Fibroblast of pulmonary artery (primary cell): ENCODE results near the gene TMCC3.
"Not testable (repeated sequence)": the region's sequence is repeated elsewhere in the genome, so short reads cannot be mapped to it uniquely, and the experiment has no call there.

Experiments
- DNase-seq: peaks from one replicate; pipeline ENCODE4 v3.0.0-alpha.2; 2010; ENCODE audit warnings: low read depth
- H3K4me3 ChIP-seq: replicated peaks from 2 replicates; pipeline ENCODE4 v1.5.1; 2011; ENCODE audit warnings: low read depth, mild to moderate bottlenecking, control low read depth, low read length, moderate library complexity
- TF ChIP-seq, protein P1 (sequence below): IDR thresholded peaks from 2 replicates; pipeline ENCODE4 v1.5.1; 2011; ENCODE audit warnings: mild to moderate bottlenecking, control low read depth, low read length, inconsistent platforms; ENCODE audit errors: missing control alignments

Gene TMCC3

DNA sequence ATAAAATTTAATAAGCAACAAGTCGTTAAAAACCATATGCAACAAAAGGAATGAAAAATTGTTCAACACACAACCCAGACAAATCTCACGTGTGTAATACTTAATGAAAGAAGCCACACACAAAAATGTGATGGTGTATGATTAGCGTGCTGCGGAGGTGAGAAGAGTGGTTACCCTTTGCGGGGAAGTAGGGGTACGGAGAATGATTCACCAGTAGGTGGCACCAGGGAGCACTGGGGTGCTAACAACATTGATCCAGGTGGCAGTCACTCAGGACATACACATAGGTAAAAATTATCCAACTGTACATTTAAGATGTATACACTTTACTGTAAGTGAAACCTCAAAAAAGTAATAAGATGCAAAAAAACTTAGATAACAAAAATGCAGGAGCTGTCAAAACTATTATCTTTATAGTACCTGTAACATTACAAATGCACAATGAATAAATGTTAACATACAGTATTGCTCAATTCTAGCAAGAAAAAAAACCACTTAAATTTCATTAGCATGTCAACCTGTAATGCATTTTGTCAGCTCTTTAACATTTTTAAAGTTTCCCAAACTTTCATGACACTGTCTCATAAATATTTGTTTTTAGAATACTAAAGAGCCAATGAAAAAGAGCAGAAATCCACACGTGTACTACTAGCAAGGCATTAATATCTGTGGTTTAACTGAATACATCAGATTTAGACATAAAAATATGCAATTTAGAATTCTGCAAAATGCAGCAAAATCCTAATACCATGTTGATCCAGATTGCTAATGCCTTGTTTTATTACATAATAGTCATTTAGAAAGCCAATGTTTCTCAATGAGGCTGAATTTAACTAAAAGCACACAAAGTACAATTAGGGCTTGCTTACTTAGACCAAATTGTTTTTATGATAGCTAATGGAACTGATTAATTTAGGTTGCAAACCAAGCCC lies 46.7 kb downstream of the TMCC3 start:
- TF ChIP-seq, protein P1, sequence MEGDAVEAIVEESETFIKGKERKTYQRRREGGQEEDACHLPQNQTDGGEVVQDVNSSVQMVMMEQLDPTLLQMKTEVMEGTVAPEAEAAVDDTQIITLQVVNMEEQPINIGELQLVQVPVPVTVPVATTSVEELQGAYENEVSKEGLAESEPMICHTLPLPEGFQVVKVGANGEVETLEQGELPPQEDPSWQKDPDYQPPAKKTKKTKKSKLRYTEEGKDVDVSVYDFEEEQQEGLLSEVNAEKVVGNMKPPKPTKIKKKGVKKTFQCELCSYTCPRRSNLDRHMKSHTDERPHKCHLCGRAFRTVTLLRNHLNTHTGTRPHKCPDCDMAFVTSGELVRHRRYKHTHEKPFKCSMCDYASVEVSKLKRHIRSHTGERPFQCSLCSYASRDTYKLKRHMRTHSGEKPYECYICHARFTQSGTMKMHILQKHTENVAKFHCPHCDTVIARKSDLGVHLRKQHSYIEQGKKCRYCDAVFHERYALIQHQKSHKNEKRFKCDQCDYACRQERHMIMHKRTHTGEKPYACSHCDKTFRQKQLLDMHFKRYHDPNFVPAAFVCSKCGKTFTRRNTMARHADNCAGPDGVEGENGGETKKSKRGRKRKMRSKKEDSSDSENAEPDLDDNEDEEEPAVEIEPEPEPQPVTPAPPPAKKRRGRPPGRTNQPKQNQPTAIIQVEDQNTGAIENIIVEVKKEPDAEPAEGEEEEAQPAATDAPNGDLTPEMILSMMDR, result peak; percentile 68
- DNase-seq, result peak; percentile 11
- H3K4me3 ChIP-seq, result no peak overlapping the region

DNA sequence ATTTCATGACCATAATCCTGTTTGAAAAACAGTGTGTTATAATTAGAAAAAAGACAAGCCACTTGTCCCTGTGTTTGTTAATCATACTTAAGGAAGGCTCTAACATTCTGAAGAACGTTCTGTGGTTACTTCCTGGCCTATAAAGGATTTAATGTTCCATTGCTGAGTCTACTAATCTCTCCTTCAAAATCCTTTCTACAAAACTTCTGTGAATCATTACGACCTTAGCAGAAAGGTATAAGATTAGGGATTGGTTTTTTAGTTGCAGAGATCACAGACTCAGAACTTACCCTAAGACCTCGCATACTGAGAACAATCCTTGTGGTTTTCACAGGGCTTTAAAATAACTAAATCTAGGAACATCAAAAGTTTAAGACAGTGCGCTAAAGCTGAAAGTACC lies 48.3 kb downstream of the TMCC3 start:
- TF ChIP-seq, protein P1, result no peak
- H3K4me3 ChIP-seq, result no peak overlapping the region
- DNase-seq, result no peak

DNA sequence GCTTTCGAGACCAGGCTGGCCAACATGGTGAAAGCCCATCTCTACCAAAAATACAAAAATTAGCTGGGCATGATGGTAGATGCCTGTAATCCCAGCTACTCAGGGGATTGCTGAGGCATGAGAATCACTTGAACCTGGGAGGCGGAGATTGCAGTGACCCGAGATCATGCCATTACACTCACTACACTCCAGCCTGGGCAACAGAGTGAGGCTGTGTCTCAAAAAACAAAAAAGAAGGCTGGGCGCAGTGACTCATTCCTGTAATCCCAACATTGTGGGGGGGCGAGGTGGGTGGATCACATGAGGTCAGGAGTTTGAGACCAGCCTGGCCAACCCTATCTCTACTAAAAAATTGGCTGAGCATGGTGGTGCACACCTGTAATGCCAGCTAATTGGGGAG lies 49.0 kb downstream of the TMCC3 start:
- not testable (repeated sequence) for DNase-seq, H3K4me3 ChIP-seq

DNA sequence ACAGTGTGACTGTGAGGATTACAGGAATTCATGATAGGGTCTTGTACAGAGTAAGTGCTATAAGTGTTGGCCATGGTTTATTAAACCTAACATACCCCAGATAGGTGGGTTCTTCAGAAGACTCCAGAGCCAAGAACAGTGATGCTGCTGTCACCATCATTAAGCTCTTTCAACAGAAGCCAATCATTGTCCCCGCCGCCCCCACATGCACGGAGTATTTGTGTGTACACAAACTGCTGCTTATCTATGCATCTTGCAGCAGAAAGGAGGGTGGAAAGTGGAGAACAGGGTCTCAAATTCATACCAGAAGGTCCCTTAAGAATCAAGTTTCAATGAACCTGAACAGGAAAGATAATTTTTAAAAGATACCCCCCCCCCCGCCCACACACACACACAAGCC lies 51.2 kb downstream of the TMCC3 start:
- no peak overlapping the region for H3K4me3 ChIP-seq
- no peak for DNase-seq
- TF ChIP-seq, protein P1, result no peak

DNA sequence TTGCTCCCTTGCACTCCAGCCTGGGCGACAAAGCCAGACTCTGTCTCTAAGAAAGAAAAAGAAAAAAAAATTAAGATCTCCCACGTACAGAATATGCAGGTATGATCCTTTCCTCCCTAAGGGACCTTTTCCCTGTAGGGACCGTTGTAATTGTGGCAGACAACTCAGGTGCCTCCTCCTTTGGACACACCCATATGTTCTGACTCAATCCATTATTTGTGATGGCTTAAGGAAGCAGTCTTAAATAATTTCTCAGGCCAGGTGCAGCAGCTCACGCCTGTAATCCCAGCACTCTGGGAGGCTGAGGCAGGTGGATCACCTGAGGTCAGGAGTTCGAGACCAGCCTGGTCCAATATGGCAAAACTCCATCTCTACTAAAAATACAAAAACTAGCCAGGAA lies 53.1 kb downstream of the TMCC3 start:
- no peak for DNase-seq
- TF ChIP-seq, protein P1, result no peak
- H3K4me3 ChIP-seq, result no peak overlapping the region

DNA sequence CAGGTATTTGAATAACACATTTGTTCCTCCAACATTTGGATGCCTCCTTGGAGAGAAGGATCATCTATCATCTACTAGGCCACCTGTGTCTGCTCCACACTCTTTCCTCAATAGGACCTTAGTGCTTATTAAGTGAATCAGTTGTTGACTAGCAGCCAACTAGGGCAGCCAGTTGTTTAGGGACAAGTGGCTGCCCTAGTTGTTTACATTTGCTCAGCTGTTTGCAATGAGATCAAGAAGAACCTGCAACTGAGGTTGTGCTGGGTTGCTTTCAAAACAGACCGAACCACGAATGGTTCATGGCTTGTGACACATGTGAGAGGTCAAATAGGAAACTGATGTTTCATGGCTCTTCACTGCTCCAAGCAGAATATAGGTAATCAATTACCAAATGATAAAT lies 53.8 kb downstream of the TMCC3 start:
- no peak for DNase-seq
- H3K4me3 ChIP-seq, result no peak overlapping the region
- TF ChIP-seq, protein P1, result no peak

DNA sequence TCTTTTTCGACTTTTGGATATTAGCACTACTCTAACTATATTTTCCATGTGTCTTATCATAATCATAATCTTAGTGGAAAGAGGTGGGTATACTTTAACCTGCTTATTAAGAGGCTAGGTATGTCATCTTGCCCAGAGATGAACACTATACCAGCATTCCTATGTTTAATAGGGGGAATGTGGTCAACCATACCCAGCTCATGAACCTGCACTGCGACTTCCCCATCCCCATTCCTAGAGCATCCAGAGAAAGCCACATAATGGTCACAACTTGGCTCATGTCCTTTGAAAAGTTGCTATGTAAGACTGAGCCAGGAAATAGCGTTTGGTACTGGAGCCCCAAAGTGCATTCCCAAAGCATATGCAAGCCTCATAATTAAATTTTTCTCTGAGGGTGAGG lies 55.2 kb downstream of the TMCC3 start:
- DNase-seq, result no peak
- H3K4me3 ChIP-seq, result no peak overlapping the region
- TF ChIP-seq, protein P1, result no peak
